ENCODE data around the gene EEF1E1.
"Not testable (repeated sequence)": the region's sequence is repeated elsewhere in the genome, so short reads cannot be mapped to it uniquely, and the experiment has no call there.

The EEF1E1 gene

DNA sequence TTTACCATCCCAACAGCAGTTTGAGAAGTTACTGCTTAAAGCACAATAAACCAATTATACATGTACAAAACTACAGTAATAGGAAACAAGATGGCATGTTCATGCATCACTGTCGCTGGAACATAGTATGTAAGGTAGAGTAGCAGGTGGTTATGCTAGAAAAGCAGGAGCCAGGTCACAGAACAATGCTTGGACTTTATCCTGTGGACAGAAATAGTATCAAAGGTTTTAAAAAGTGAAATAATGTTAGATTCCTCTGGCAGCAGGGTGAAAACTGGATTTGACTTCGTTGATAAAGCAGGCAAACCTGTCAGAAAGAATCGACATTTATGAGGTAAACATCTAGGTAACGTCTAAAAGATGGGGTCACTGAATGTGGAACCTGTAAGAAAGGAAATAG, 40.6 kb downstream of the EEF1E1 start:
- no peak for DNase-seq

DNA sequence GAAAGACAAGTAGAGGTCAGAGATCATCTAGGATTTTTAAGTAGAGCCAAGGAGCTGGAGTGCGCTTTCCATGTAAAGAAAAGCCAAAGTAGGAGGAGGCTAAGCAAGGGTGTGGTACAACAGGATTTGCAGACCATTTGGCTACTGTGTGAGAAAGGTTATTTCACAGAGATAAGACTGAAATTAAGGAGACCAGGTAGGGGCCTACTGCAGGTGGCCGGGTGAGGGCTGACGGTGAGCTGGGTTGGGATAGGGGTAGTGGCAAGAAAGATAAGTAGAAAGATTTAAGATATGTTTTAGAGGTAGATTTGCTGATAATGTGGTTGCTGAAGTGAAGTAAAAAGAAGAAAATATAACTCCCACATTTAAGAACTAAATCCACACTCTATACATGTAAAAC, 42.0 kb downstream of the EEF1E1 start:
- no peak for DNase-seq

DNA sequence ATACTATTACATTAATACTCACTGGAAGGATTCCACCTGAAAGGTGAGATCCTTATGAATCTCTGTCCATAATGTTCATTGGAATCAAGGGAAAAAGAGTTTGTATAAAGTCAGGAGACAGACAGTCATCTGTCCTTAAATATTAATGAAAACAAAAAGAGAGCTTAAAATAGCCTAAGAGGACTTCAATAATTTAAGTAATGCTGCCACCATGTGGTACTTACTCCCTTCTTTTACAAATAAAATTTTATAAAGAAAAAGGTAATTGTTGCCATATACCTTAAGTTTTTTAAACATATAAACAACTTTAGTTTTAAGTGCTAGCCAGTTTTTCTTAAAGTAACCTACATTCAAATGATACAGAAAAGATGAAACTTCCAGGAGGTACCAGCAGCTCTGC, 43.2 kb downstream of the EEF1E1 start:
- DNase-seq = peak in 1 of 2 experiments; percentile 8

DNA sequence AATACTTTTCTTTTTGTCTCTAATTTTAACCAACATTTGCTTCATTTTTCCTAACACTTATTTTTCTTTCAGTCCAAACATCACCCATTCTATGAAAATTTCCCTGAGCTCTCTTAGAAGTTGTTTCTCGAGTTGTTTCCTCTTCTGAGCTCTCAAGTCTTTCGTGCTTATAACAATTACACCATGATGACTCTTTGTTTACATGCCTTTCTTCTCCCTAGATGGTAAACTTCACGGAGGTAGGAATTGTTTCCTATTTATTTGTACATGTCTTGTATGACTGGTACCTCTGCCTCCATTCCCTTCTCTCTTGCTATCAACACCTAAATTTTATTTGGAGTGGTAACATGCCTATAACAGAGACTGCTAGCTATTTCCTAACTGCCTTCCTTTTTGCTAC, 44.6 kb downstream of the EEF1E1 start:
- no peak for DNase-seq

DNA sequence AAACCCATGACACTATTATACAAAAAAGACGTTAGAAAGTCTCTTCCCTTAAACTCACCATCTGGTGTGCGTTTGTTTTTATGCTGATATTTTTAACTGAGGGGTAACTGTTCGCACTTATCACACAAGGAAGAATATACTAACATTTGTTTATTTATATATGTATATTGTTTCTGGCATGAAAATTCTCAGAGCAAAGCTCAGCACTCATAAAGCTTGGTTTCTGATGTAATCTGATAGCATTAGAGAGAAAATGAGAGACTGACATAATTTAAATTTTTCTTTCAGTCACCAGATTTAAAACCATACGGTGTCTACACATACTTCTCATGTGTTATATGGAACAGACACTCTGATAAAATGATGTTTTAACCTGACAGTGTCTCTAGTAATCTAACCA, 45.1 kb downstream of the EEF1E1 start:
- no peak for DNase-seq

DNA sequence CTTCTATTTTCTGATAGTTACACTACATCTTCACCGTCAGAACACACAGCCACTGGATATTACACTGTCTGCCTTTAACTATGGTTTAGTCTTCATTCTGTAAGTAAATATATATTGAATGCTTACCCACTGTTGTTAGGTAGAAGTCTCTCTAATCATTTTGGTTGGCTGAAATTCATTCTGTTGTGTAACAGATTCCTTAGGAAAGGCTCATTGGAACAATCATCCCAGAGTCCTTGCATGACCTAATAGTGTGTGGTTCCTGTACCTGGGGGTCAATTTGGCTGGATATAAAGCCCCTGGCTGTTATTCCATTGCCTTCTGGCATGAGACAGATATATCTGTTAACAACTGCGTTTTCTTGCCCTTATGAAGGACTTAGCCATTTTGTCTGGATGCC, 48.1 kb downstream of the EEF1E1 start:
- no peak for DNase-seq

DNA sequence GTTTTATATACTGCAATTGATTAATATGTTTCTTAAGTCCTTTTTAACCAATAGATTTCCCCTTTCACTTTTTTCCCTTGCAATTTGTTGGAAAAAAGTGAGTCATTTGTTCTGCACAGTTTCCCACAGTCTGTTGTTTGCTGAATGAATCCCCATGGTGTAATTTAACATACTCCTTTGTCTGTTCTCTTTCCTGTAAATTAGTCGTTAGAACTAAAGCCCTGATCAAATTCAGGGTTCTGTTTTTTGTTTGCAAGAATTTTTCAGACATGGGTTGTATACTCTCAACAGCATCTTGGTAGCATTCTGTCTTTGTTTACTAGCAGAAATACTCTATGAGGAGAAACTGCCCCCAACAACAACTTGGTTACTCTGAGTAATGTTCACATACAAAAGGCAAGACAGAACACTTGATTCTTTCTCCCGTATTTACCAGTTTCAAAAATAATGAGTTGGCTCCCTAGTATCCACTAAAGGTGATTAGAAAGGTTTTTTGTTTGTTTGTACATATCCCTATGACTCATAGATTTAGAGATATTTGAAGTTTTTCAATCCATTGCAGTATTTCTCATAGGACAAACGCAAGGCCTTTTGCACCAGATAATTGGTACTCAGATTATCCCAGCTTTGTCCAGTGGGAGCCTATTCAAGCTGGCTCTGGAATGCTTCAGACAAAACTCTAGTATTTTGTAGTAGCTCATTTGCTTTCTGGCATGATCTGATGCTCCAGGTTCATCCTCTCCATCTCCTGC, 54.6 kb downstream of the EEF1E1 start:
- DNase-seq = no peak

DNA sequence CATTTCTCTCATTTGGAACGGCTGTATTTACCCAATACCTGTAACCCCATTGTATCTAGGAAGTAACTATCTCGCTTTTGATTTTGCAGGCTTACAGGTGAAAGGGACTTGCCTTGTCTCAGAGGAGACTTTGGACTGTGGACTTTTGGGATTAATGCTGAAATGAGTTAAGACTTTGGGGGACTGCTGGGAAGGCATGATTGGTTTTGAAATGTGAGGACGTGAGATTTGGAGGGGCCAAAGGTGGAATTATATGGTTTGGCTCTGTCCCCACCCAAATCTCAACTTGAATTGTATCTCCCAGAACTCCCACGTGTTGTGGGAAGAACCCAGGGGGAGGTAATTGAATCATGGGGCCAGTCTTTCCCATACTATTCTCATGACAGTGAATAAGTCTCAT, 56.6 kb downstream of the EEF1E1 start:
- DNase-seq = not testable (repeated sequence)

DNA sequence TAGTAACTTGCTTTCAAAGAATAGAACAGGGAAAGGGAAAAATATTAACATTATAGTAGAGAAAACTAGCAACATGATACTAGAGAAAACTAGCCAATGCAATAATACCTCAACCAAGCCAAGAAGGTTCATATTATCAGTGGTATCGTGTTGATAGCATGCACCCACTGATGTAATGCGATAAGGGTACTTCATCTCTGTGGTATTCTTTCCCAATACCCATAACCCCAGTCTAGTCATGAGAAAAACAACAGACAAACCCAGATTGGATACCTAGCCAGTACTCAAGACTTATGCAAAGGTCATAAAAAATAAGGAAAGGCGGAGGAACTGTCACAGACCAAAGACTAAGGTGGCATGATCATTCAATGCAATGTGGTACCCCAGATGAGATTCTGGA, 59.1 kb downstream of the EEF1E1 start:
- no peak for DNase-seq

DNA sequence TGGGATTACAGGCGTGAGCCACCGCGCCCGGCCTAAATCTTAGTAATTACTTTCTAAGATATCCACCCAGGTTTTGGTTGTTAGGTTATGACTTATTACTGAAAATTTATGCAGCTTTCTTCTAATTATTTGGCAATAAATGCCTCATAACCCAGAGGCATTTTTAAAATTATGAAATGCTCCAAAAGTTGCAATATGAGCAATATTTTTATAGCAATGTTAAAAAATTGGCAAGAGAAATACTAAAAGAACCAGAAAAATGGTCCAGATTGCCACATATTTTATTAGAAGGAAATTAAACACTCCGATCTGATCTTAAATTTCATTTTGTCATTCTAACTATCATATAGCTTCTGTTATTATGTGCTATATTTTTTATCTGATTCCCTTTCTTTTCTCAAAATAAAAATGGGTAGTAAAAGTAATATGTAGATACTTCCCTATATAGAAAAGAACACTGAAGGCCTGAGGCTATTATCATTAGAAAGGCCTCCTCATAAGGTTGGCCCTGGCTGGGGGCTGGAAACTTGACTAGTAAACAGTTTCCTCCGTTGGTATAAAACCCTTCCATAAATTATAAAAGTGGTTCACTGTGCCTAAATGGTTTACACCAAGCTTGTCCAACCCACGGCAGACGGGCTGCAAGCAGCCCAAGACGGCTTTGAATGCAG, 60.3 kb downstream of the EEF1E1 start:
- no peak for DNase-seq

DNA sequence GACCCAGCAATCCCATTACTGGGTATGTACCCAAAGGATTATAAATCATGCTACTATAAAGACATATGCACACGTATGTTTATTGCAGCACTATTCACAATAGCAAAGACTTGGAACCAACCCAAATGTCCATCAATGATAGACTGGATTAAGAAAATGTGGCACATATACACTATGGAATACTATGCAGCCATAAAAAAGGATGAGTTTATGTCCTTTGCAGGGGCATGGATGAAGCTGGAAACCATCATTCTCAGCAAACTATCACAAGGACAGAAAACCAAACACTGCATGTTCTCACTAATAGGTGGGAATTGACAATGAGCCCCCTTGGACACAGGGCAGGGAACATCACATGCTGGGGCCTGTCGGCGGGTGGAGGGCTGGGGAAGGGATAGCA, 68.2 kb downstream of the EEF1E1 start:
- not testable (repeated sequence) for DNase-seq

DNA sequence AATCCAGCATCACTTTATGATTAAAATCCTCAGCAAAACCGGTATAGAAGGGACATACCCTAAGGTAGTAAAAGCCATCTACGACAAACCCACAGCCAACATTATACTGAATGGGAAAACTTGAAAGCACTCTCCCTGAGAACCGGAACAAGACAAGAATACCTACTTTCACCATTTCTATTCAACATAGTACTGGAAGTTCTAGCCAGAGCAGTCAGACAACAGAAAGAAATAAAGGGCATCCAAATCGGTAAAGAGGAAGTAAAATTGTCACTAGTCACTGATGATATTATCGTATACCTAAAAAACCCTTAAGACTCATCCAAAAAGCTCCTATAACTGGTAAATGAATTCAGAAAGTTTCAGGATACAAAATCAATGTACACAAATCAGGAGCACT, 71.4 kb downstream of the EEF1E1 start:
- DNase-seq = no peak
